SHP77 (cell line): Measurements from ENCODE around the gene PTCH2.

ENCODE experiments used
- DNase-seq, 2 experiments: peaks; one replicate each; lab custom pipeline; 2025; lab: John Stamatoyannopoulos, UW

The PTCH2 gene

GRCh38 chr1:44778705-44779576 lies 64.1 kb downstream of the PTCH2 start:
- DNase-seq = no peak

GRCh38 chr1:44777969-44778635 lies 65.0 kb downstream of the PTCH2 start:
- DNase-seq = no peak

- DNase-seq = no peak
Observed at GRCh38 chr1:44777547-44777946, 65.5 kb downstream of the PTCH2 start.

GRCh38 chr1:44776730-44777068 lies 66.4 kb downstream of the PTCH2 start:
- DNase-seq = no peak

DNA sequence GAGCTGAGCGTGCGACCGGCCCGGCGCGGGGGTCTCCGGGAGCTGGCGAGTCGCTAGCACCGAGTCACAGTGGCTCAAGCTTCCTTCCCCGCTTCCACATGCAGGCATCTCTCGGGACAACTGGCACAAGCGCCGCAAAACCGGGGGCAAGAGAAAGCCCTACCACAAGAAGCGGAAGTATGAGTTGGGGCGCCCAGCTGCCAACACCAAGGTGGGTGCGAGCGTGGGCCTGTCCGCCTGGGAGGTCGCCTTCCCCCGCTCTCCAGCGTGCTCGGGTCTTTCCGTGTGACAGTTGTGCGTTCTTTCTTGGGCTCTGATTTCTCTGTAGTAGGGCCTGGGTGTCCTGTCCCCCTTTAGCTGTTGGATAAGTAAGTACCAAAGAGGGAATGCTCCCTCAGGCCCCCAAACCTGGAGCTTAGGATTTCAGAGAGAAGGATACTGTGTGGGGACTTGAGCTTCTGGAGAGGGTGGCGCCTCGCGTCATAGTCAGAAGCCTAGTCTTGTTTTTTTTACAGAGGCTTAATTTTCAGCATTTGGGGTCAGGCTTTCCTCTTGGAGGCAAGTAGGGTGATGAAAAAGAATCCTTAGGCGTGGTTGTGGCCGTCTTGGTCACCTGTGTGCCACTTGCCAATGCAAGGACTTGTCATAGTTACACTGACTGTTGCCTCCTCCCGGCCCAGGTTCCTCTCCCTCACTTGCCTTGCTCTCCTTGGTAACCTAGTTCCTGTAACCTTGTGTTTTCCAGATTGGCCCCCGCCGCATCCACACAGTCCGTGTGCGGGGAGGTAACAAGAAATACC lies 66.9 kb downstream of the PTCH2 start:
- no peak for DNase-seq

DNA sequence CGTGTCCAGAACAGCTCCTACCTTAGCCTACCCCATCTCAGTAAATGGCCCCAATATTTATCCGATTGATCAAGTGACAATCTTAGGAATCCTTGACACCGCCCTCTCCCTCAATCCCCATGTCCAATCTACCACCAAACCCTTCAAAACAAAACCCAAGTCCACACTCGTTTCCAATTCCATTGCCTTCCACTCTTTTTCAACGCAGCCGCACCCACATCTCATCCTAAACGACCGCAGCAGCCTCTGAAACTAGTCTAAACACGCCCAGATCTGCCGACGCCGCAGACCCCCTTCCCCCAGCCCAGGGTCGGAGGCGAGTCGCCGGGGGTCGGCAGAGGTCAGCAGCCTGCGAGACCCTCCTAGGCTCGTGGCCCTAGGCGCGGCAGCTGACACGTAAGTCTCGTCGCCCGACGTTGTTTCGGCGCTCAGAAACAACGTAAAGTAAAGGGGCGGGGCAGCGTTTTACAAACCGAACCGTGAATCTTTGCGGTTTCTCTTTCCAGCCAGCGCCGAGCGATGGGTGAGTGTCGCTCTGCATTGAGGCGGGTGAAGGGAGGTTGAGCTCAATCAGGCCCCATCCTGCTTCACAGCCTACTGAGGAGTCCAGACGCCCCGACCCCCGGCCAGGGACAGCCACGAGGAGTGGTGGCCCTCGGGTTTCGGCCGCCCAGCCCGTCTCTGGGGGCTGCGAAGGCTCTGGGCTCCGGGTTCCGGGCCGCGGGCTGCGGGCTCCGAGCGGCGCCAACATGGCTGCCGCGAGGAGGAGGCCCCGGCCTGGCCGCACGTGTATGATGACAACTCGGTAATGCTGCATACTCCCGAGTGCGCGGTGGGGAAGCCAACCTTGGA lies 67.7 kb downstream of the PTCH2 start, which contains the start of gene RPS8:
Gene RPS8, plus strand, starts transcription at position 463 of the 852 bp plus-strand sequence. Its CDS starts 57 bp downstream, at position 520.
- peak; percentile 90 to 94 for DNase-seq
